Measurements from ENCODE around the gene ARHGAP22.

Gene ARHGAP22

GRCh38 chr10:48608279-48608681 is 3.4 kb upstream of the ARHGAP22 start:
- TF ChIP-seq PAX5 (IDR thresholded peaks at IDR 0.05; ENCODE audit: insufficient read depth, low read length, severe bottlenecking) (no peak), SPI1 (IDR thresholded peaks at IDR 0.05; ENCODE audit: low read depth, low read length) (no peak), POU2F2 (IDR thresholded peaks at IDR 0.05; ENCODE audit: low read depth, low read length) (no peak), TAF1 (IDR thresholded peaks at IDR 0.05; ENCODE audit: low read depth, low read length) (no peak), POLR2AphosphoS5 (IDR thresholded peaks at IDR 0.05; ENCODE audit: low read depth, low read length) (no peak), POLR2A (IDR thresholded peaks at IDR 0.05; ENCODE audit: low read depth, low read length) (no peak)
- DNase-seq (ENCODE audit: insufficient read length, low spot score): peak; percentile 67
- FAIRE-seq: peak; percentile 96

GRCh38 chr10:48607356-48608278 is 2.7 kb upstream of the ARHGAP22 start:
- DNase-seq (ENCODE audit: insufficient read length, low spot score) (no peak), FAIRE-seq (no peak)
- TF ChIP-seq SPI1 (IDR thresholded peaks at IDR 0.05; ENCODE audit: low read depth, low read length): no peak
- TF ChIP-seq POU2F2 (IDR thresholded peaks at IDR 0.05; ENCODE audit: low read depth, low read length): no peak
- no peak for TF ChIP-seq TAF1 (IDR thresholded peaks at IDR 0.05; ENCODE audit: low read depth, low read length)
- no peak for TF ChIP-seq POLR2AphosphoS5 (IDR thresholded peaks at IDR 0.05; ENCODE audit: low read depth, low read length)
- no peak for TF ChIP-seq POLR2A (IDR thresholded peaks at IDR 0.05; ENCODE audit: low read depth, low read length)
- TF ChIP-seq PAX5 (IDR thresholded peaks at IDR 0.05; ENCODE audit: insufficient read depth, low read length, severe bottlenecking): no peak

GRCh38 chr10:48606530-48607355 is 1.9 kb upstream of the ARHGAP22 start:
- no peak for FAIRE-seq
- TF ChIP-seq TAF1 (IDR thresholded peaks at IDR 0.05; ENCODE audit: low read depth, low read length): no peak
- TF ChIP-seq SPI1 (IDR thresholded peaks at IDR 0.05; ENCODE audit: low read depth, low read length): no peak
- no peak for TF ChIP-seq POU2F2 (IDR thresholded peaks at IDR 0.05; ENCODE audit: low read depth, low read length)

GRCh38 chr10:48605786-48606529 is 1.1 kb upstream of the ARHGAP22 start:
- TF ChIP-seq PAX5 (IDR thresholded peaks at IDR 0.05; ENCODE audit: insufficient read depth, low read length, severe bottlenecking): no peak
- TF ChIP-seq POLR2A (IDR thresholded peaks at IDR 0.05; ENCODE audit: low read depth, low read length): no peak
- TF ChIP-seq SPI1 (IDR thresholded peaks at IDR 0.05; ENCODE audit: low read depth, low read length): no peak
- no peak for TF ChIP-seq POLR2AphosphoS5 (IDR thresholded peaks at IDR 0.05; ENCODE audit: low read depth, low read length)
- no peak for TF ChIP-seq TAF1 (IDR thresholded peaks at IDR 0.05; ENCODE audit: low read depth, low read length)
- TF ChIP-seq POU2F2 (IDR thresholded peaks at IDR 0.05; ENCODE audit: low read depth, low read length): no peak
- FAIRE-seq (no peak), DNase-seq (ENCODE audit: insufficient read length, low spot score) (no peak)

More at GRCh38 chr10:48606530-48607355, 1.9 kb upstream of the ARHGAP22 start:
- DNase-seq (ENCODE audit: insufficient read length, low spot score): no peak

GRCh38 chr10:48604039-48604990 is 558 bp downstream of the ARHGAP22 start:
- TF ChIP-seq POLR2AphosphoS5 (IDR thresholded peaks at IDR 0.05; ENCODE audit: low read depth, low read length) (no peak), POLR2A (IDR thresholded peaks at IDR 0.05; ENCODE audit: low read depth, low read length) (no peak), POU2F2 (IDR thresholded peaks at IDR 0.05; ENCODE audit: low read depth, low read length) (no peak)
- FAIRE-seq (peak; percentile 57), DNase-seq (ENCODE audit: insufficient read length, low spot score) (no peak)

GRCh38 chr10:48603421-48604038 is 1.3 kb downstream of the ARHGAP22 start:
- TF ChIP-seq POLR2A (IDR thresholded peaks at IDR 0.05; ENCODE audit: low read depth, low read length) (no peak), SPI1 (IDR thresholded peaks at IDR 0.05; ENCODE audit: low read depth, low read length) (no peak), POLR2AphosphoS5 (IDR thresholded peaks at IDR 0.05; ENCODE audit: low read depth, low read length) (no peak), PAX5 (IDR thresholded peaks at IDR 0.05; ENCODE audit: insufficient read depth, low read length, severe bottlenecking) (no peak), POU2F2 (IDR thresholded peaks at IDR 0.05; ENCODE audit: low read depth, low read length) (no peak), TAF1 (IDR thresholded peaks at IDR 0.05; ENCODE audit: low read depth, low read length) (no peak)
- DNase-seq (ENCODE audit: insufficient read length, low spot score) (no peak), FAIRE-seq (no peak)

GRCh38 chr10:48602401-48603135 is 2.3 kb downstream of the ARHGAP22 start:
- no peak for TF ChIP-seq PAX5 (IDR thresholded peaks at IDR 0.05; ENCODE audit: insufficient read depth, low read length, severe bottlenecking)
- TF ChIP-seq TAF1 (IDR thresholded peaks at IDR 0.05; ENCODE audit: low read depth, low read length): no peak
- TF ChIP-seq POLR2A (IDR thresholded peaks at IDR 0.05; ENCODE audit: low read depth, low read length): no peak
- no peak for TF ChIP-seq POLR2AphosphoS5 (IDR thresholded peaks at IDR 0.05; ENCODE audit: low read depth, low read length)
- TF ChIP-seq SPI1 (IDR thresholded peaks at IDR 0.05; ENCODE audit: low read depth, low read length): no peak
- no peak for TF ChIP-seq POU2F2 (IDR thresholded peaks at IDR 0.05; ENCODE audit: low read depth, low read length)
- DNase-seq (ENCODE audit: insufficient read length, low spot score) (no peak), FAIRE-seq (no peak)
